CD4-positive, alpha-beta memory T cell (primary cell): ENCODE measurements around the gene CHCHD3. TPM values are rescaled to one million over a fixed set of nuclear protein-coding genes. Genes with fewer than 3 reads are reported as not detected.

Source experiments
- CTCF ChIA-PET: fragments of 350-600 bp; sonication (Branson Sonifier 250); formaldehyde crosslinking; loops from one replicate; lab custom pipeline; 2021; ENCODE audit warnings: inconsistent platforms; ENCODE audit not compliant: partially characterized antibody; lab: Charles Lee
- POLR2A ChIA-PET: fragments of 350-600 bp; sonication (Branson Sonifier 250); formaldehyde crosslinking; loops from one replicate; lab custom pipeline; 2021; ENCODE audit not compliant: partially characterized antibody; lab: Charles Lee
- DNase-seq, 5 donors: peaks; one replicate each; pipeline versions ENCODE4 v3.0.0 to v3.0.0-alpha.2; 2020 to 2022; ENCODE audit warnings: mixed read lengths in 1 of 5
- H3K27ac ChIP-seq: one replicate; pipeline ENCODE4 v1.7.0; 2013; ENCODE audit warnings: low read depth, low read length
- H3K27me3 ChIP-seq: 2 replicates; pipeline ENCODE4 v1.7.0; 2013; ENCODE audit warnings: mild to moderate bottlenecking, low read length, moderate library complexity; ENCODE audit not compliant: insufficient read depth
- H3K36me3 ChIP-seq: 2 replicates; pipeline ENCODE4 v1.7.0; 2013; ENCODE audit warnings: mild to moderate bottlenecking, low read length, moderate library complexity; ENCODE audit not compliant: insufficient read depth
- H3K4me1 ChIP-seq: 2 replicates; pipeline ENCODE4 v1.7.0; 2013; ENCODE audit warnings: mild to moderate bottlenecking, low read length, moderate library complexity; ENCODE audit not compliant: insufficient read depth
- H3K4me3 ChIP-seq, 2 donors: one replicate each; pipeline ENCODE4 v1.7.0; 2013; ENCODE audit warnings: low read length in 2 of 2, mild to moderate bottlenecking in 1 of 2
- H3K9me3 ChIP-seq, 2 donors: one replicate each; pipeline ENCODE4 v1.7.0; 2013; ENCODE audit warnings: low read length in 2 of 2, control low read depth in 1 of 2; ENCODE audit not compliant: control insufficient read depth in 1 of 2
- H3K27ac Mint-ChIP-seq, 7 donors: one replicate each; pipeline ENCODE4 v1.8.0; 2020 to 2021; ENCODE audit warnings: mixed read lengths in 7 of 7, mild to moderate bottlenecking in 6 of 7, inconsistent platforms in 3 of 7, moderate library complexity in 3 of 7
- H3K27me3 Mint-ChIP-seq, 2 donors: one replicate each; pipeline ENCODE4 v1.8.0; 2020 to 2021; ENCODE audit warnings: mixed read lengths in 2 of 2
- H3K36me3 Mint-ChIP-seq, 2 donors: one replicate each; pipeline ENCODE4 v1.8.0; 2020 to 2021; ENCODE audit warnings: mixed read lengths in 2 of 2, inconsistent platforms in 1 of 2, mild to moderate bottlenecking in 1 of 2
- H3K4me1 Mint-ChIP-seq, 4 donors: one replicate each; pipeline ENCODE4 v1.8.0; 2020 to 2021; ENCODE audit warnings: mixed read lengths in 4 of 4, mild to moderate bottlenecking in 1 of 4
- H3K4me3 Mint-ChIP-seq, 8 donors: one replicate each; pipeline ENCODE4 v1.8.0; 2020 to 2021; ENCODE audit warnings: mixed read lengths in 8 of 8, mild to moderate bottlenecking in 7 of 8, moderate library complexity in 6 of 8, inconsistent platforms in 3 of 8
- H3K9me3 Mint-ChIP-seq, 8 donors: one replicate each; pipeline ENCODE4 v1.8.0; 2020 to 2021; ENCODE audit warnings: mixed read lengths in 8 of 8, mild to moderate bottlenecking in 5 of 8, inconsistent platforms in 3 of 8, moderate library complexity in 1 of 8
- intact Hi-C: fragments of 100-400 bp; cut with micrococcal nuclease; formaldehyde crosslinking; loops from one replicate; pipeline ENCODE4 v1.15.1; 2023
- polyA plus RNA-seq, 2 donors: library from polyadenylated mRNA; unstranded; fragments of 300-500 nt; fragmentation: Illumina TruSeq; gene quantifications; one replicate each; pipeline ENCODE4 v1.2.3, GENCODE V29; 2021
- total RNA-seq, 2 experiments: library from RNA; stranded (reverse); gene quantifications; one replicate each; pipeline ENCODE4 v1.2.3, GENCODE V29; 2021

CHCHD3 gene
- total and polyA plus RNA-seq, 4 experiments from 2014 or later: 25.2 to 77.3 (median 35.6) TPM

DNA sequence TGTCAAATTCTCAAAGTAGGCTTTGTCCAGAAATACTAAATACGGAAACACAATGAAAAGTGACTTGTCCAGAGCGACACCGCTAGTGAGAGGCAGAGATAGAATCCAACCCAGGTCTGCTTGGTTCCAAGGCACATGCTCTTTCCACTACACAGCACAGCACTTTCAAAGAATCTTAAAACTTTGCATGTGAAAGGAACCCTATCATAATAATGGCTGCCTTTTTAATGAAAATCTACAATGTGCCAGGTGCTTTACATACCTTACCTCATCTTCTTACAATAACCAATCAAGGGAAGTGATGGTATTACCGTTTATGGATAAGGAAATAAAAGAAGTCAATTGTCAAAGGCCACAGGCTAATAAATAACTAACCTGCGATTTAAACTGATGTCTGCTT lies 2.6 kb downstream of the CHCHD3 start:
- Mint-ChIP-seq H3K36me3 (peaks cover 10 to 16% of the 10 kb centered on the region in 2 donors), H3K9me3 (no peaks in the 10 kb centered on the region), H3K4me3 (peak overlapping the region in 2 of 8 donors; percentile 3 to 43), H3K4me1 (peaks cover 29 to 58% (median 40%) of the 10 kb centered on the region in 4 donors), H3K27ac (peak overlapping the region in 2 of 7 donors; percentile 14 to 61), H3K27me3 (no peaks in the 10 kb centered on the region)
- Histone ChIP-seq H3K4me3 (no peak overlapping the region), H3K36me3 (no peaks in the 10 kb centered on the region), H3K27me3 (no peaks in the 10 kb centered on the region), H3K27ac (no peak overlapping the region), H3K4me1 (peaks cover 36% of the 10 kb centered on the region), H3K9me3 (no peaks in the 10 kb centered on the region)
- DNase-seq: no peak
- ChIA-PET CTCF (no interaction called here), POLR2A (no interaction called here)
- intact Hi-C loops: no loop called here

DNA sequence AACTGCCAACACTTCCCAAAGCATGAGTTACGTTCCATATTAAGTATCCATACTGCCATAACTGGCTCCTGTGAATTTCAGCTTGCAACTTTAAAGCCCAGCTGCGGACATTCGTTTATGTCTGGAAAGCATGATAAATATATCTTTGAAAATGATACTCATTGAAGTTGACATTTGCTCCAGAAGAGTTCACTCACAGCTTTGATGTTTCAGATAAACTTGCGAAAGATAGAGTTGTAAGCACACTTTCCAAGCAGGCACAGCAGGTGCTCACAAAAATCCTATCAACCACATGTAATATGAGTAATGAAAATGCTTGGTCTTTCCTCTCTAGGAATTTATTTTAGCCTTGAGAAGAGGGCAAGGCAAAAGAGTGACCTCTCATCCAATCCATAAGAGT lies 4.5 kb downstream of the CHCHD3 start:
- Mint-ChIP-seq H3K27me3 (no peaks in the 10 kb centered on the region), H3K36me3 (peaks cover 20 to 23% of the 10 kb centered on the region in 2 donors), H3K4me1 (peaks cover 35 to 70% (median 53%) of the 10 kb centered on the region in 4 donors), H3K27ac (no peak overlapping the region), H3K4me3 (no peak overlapping the region), H3K9me3 (no peaks in the 10 kb centered on the region)
- no peak for DNase-seq
- Histone ChIP-seq H3K36me3 (no peaks in the 10 kb centered on the region), H3K27ac (no peak overlapping the region), H3K4me3 (no peak overlapping the region), H3K4me1 (peaks cover 33% of the 10 kb centered on the region), H3K27me3 (no peaks in the 10 kb centered on the region), H3K9me3 (no peaks in the 10 kb centered on the region)
- CTCF ChIA-PET: no interaction called here
- intact Hi-C loops: no loop called here
- POLR2A ChIA-PET: no interaction called here

DNA sequence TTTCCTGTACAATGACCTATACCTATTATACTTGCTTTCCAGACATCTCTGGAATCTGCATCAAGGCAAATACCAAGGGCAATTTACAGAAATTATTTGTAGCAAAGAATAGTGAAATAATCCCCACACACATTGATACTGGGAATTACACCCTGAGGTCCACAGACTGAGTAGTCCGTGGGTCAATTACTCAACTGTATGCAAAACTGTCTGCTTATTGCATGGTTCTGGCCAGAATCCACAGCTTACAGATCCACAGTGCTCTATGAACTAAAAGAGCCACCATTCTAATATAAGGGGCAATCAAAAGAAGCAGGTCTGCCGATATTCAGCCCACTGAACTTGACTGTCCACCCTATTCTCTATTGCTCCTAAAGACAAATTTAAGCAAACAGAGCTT lies 5.7 kb downstream of the CHCHD3 start:
- no peaks in the 10 kb centered on the region for H3K27me3 Mint-ChIP-seq

DNA sequence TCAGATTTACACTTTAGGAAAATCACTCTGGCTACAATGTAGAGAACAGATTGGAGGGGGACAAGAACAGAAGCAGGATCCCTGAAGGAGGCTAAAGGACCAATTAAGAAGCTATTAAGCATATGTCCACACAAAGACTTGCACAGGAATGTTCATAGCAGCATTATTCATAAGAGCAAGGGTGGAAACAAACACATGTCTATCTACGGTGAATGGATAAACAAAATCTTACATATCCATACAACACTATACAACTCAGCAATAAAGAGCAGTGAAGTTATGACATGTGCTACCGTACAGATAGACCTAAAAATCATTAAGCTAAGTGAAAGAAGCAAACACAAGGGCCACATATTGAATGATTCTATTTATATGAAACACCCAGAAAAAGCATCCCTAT lies 10.4 kb downstream of the CHCHD3 start:
- Mint-ChIP-seq H3K4me3 (peak overlapping the region in 1 of 8 donors; percentile 2), H3K36me3 (peaks cover 42 to 52% of the 10 kb centered on the region in 2 donors), H3K27ac (peak overlapping the region in 1 of 7 donors; percentile 55), H3K4me1 (peaks cover 29 to 44% (median 42%) of the 10 kb centered on the region in 4 donors), H3K27me3 (no peaks in the 10 kb centered on the region), H3K9me3 (no peaks in the 10 kb centered on the region)
- CTCF ChIA-PET: interaction anchor here (0.9 kb wide), 1 partner anchor 273 kb away, joined by 3 read pairs; no protein-coding TSS in a partner anchor
- no peak overlapping the region for H3K27ac ChIP-seq
- H3K4me3 ChIP-seq: no peak overlapping the region
- no peaks in the 10 kb centered on the region for H3K9me3 ChIP-seq
- no peaks in the 10 kb centered on the region for H3K4me1 ChIP-seq
- no peak for DNase-seq
- peaks cover 3% of the 10 kb centered on the region for H3K36me3 ChIP-seq
- intact Hi-C loops: no loop called here
- POLR2A ChIA-PET: no interaction called here
- no peaks in the 10 kb centered on the region for H3K27me3 ChIP-seq

More for the DNA sequence above, 5.7 kb downstream of the CHCHD3 start:
- Histone ChIP-seq H3K27ac (no peak overlapping the region), H3K4me1 (peaks cover 28% of the 10 kb centered on the region), H3K9me3 (no peaks in the 10 kb centered on the region), H3K4me3 (no peak overlapping the region), H3K27me3 (no peaks in the 10 kb centered on the region), H3K36me3 (no peaks in the 10 kb centered on the region)
- Mint-ChIP-seq H3K9me3 (no peaks in the 10 kb centered on the region), H3K4me1 (peaks cover 38 to 67% (median 57%) of the 10 kb centered on the region in 4 donors), H3K36me3 (peaks cover 22 to 30% of the 10 kb centered on the region in 2 donors), H3K27ac (no peak overlapping the region), H3K4me3 (no peak overlapping the region)
- POLR2A ChIA-PET: no interaction called here
- DNase-seq: no peak
- CTCF ChIA-PET: no interaction called here
- intact Hi-C loops: no loop called here

DNA sequence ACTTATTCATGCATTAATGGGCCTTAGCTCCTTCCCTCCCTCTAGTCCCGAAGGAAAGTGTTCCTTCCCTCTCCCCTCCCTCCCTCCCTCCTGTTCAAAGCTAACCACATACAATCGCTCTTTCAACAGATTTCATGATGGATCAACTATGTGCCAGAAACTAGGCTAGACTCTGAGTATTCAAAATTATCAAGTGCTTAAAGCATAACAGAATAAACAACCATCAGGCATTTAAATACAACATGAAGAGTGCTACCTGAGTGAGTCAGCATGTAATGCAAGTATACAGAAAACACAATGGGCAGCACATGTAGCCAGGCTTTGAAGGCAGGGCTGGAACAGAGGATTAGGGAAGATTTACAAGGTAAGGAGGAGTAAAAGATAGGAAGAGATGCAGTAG lies 11.3 kb downstream of the CHCHD3 start:
- Mint-ChIP-seq H3K27me3 (no peaks in the 10 kb centered on the region), H3K36me3 (peaks cover 40 to 53% of the 10 kb centered on the region in 2 donors), H3K9me3 (no peaks in the 10 kb centered on the region), H3K27ac (no peak overlapping the region), H3K4me1 (peaks cover 24 to 39% (median 38%) of the 10 kb centered on the region in 4 donors), H3K4me3 (no peak overlapping the region)
- Histone ChIP-seq H3K27me3 (no peaks in the 10 kb centered on the region), H3K9me3 (no peaks in the 10 kb centered on the region), H3K36me3 (peaks cover 3% of the 10 kb centered on the region), H3K4me3 (no peak overlapping the region), H3K27ac (no peak overlapping the region), H3K4me1 (no peaks in the 10 kb centered on the region)
- no peak for DNase-seq
- ChIA-PET POLR2A (no interaction called here), CTCF (no interaction called here)
- intact Hi-C loops: no loop called here

DNA sequence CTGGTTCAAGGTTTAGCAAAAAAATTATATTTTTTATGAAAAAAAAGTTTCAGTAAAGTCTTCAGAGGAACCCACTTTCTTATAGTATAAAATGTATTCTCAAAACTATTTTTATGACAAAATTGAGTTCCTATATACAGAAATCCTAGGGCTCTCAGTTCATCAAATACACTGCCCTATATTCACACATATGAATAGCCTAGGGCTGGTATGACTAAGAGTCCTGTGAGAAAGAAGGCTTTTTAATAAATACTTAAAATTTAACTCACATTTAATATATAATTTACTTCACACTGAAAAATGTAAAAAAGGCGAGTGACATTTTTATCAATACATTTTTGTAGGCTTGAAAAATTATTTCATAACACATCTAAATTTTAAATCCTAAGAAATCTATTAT lies 16.6 kb downstream of the CHCHD3 start:
- Mint-ChIP-seq H3K4me3 (no peak overlapping the region), H3K4me1 (peaks cover 12 to 20% (median 16%) of the 10 kb centered on the region in 4 donors), H3K27ac (no peak overlapping the region), H3K9me3 (no peaks in the 10 kb centered on the region), H3K27me3 (no peaks in the 10 kb centered on the region), H3K36me3 (peaks cover 36 to 54% of the 10 kb centered on the region in 2 donors)
- no peaks in the 10 kb centered on the region for H3K27me3 ChIP-seq
- intact Hi-C loops: no loop called here
- no peak overlapping the region for H3K27ac ChIP-seq
- H3K9me3 ChIP-seq: no peaks in the 10 kb centered on the region
- no peaks in the 10 kb centered on the region for H3K4me1 ChIP-seq
- ChIA-PET CTCF (no interaction called here), POLR2A (no interaction called here)
- H3K36me3 ChIP-seq: peaks cover 3% of the 10 kb centered on the region
- DNase-seq: no peak
- H3K4me3 ChIP-seq: no peak overlapping the region

DNA sequence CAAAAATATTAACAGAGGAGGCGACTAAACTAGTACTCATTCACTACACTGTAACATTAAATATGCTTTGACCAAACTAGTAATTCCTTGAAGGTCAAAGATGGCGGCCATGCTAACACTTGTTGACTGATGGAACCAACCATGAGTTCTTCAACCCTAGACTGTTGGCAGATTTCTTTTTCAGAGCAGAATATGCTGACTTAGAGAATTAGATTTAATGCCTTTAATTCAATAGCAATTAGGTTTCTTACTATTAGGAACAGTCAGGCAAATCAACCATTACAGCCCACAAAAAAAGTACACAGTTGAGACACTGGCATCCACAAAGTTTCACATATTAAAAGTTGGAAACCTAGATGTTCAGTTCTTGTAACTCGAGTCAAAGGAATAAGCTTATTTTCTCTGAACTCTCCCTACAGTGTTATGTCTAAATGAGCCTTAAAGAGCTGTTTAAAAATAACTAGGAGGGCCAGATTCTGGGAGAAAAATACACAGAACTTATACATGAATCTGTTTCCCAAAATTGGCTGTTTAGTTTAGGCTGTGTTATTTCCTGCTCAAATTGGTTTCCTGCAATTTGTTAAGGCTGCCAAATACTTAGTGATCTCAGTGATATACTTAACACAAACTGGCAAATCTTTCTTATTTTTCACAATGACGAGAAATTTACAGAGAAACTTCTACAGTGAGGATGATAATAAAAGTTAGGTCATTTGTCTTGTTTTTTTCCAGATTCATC lies 17.6 kb downstream of the CHCHD3 start:
- intact Hi-C loops: no loop called here
- no peak for DNase-seq
- CTCF ChIA-PET: interaction anchor here (1.0 kb wide), 1 partner anchor 10 kb away, joined by 4 read pairs; no protein-coding TSS in a partner anchor

More for the DNA sequence above, 17.6 kb downstream of the CHCHD3 start:
- H3K27me3 Mint-ChIP-seq: no peaks in the 10 kb centered on the region
- H3K36me3 ChIP-seq: peaks cover under 1% of the 10 kb centered on the region
- no peak overlapping the region for H3K27ac ChIP-seq
- peaks cover 40 to 58% of the 10 kb centered on the region in 2 donors for H3K36me3 Mint-ChIP-seq
- H3K4me3 ChIP-seq: no peak overlapping the region
- POLR2A ChIA-PET: no interaction called here
- no peaks in the 10 kb centered on the region for H3K9me3 Mint-ChIP-seq
- H3K4me3 Mint-ChIP-seq: no peak overlapping the region
- H3K4me1 ChIP-seq: no peaks in the 10 kb centered on the region
- H3K27ac Mint-ChIP-seq: peak overlapping the region in 1 of 7 donors; percentile 49
- no peaks in the 10 kb centered on the region for H3K9me3 ChIP-seq
- H3K4me1 Mint-ChIP-seq: peaks cover 15 to 26% (median 22%) of the 10 kb centered on the region in 4 donors
- no peaks in the 10 kb centered on the region for H3K27me3 ChIP-seq
